K562 (cell line): ENCODE results near the gene FGF23. TPM values are rescaled to one million over a fixed set of nuclear protein-coding genes. Genes with fewer than 3 reads are reported as not detected.

Source experiments
- ATAC-seq: fragments of 200-7000 bp; cut with Tn5 transposase; 3 replicates; pipeline ENCODE4 v1.9.1; 2020; ENCODE audit warnings: moderate library complexity
- BruUV-seq: library from RNA; stranded (reverse); fragments of 400-500 nt; replicated peaks from 2 replicates; lab custom pipeline; 2021; lab: Mats Ljungman, UMichigan
- CTCF ChIA-PET: fragments of 300-600 bp; formaldehyde crosslinking; extraction: SDS; loops from one replicate; lab custom pipeline; 2021; ENCODE audit warnings: low intra/inter-chr PET ratio; lab: Yijun Ruan, JAX
- POLR2A ChIA-PET: fragments of 300-600, 350-650 bp; sonication (Branson Sonifier 250); formaldehyde crosslinking; extraction: SDS; loops from one replicate; lab custom pipeline; 2021; ENCODE audit warnings: antibody characterized with exemption, inconsistent platforms; lab: Yijun Ruan, JAX
- DNase-seq, 4 experiments: peaks; one replicate each; pipeline versions ENCODE4 v3.0.0 to v3.0.0-alpha.2; 2011 to 2018; ENCODE audit warnings: low spot score in 3 of 4, mixed read lengths in 3 of 4; ENCODE audit errors: extremely low read depth in 1 of 4
- FAIRE-seq: peaks from 2 replicates; lab custom pipeline; 2011; peaks lifted over from hg19 to GRCh38; lab: Jason Lieb, UNC
- H2AFZ ChIP-seq: 2 replicates; pipeline ENCODE4 v1.6.0; 2011; ENCODE audit warnings: low read depth, low read length, control low read depth, inconsistent platforms
- H3K27ac ChIP-seq: fragments of 200-600 bp; 3 replicates; pipeline ENCODE4 v1.8.0; 2011; ENCODE audit warnings: low read depth, mild to moderate bottlenecking, control low read depth, inconsistent platforms, low read length, moderate library complexity, mixed read lengths; ENCODE audit errors: extremely low read depth
- H3K27me3 ChIP-seq, 2 experiments: fragments of 300-600 bp in 1 of 2; 2 replicates in 1 of 2; 3 replicates in 1 of 2; pipeline versions ENCODE4 v1.6.0 to v1.8.0; 2011; ENCODE audit warnings: inconsistent platforms in 2 of 2, low read length in 2 of 2, mild to moderate bottlenecking in 1 of 2, mixed read lengths in 1 of 2, moderate library complexity in 1 of 2; ENCODE audit not compliant: control insufficient read depth in 2 of 2, insufficient read depth in 2 of 2
- H3K36me3 ChIP-seq: fragments of 300-600 bp; 3 replicates; pipeline ENCODE4 v1.8.0; 2011; ENCODE audit warnings: mild to moderate bottlenecking, low read length, inconsistent platforms; ENCODE audit not compliant: control insufficient read depth, insufficient read depth
- H3K4me1 ChIP-seq, 2 experiments: fragments of 200-600 bp in 1 of 2; replicated peaks in 1 of 2; 2 replicates in 1 of 2; 3 replicates in 1 of 2; pipeline versions ENCODE4 v1.5.1 to v1.8.0; 2011; ENCODE audit warnings: inconsistent platforms in 2 of 2, low read length in 2 of 2, mild to moderate bottlenecking in 1 of 2, mixed read lengths in 1 of 2, moderate library complexity in 1 of 2; ENCODE audit not compliant: control insufficient read depth in 2 of 2, insufficient read depth in 2 of 2
- H3K4me2 ChIP-seq: 2 replicates; pipeline ENCODE4 v1.6.1; 2011; ENCODE audit warnings: low read length, control low read depth, inconsistent platforms, mixed read lengths; ENCODE audit not compliant: insufficient read depth
- H3K4me3 ChIP-seq: fragments of 200-600 bp; sonication (generic), shearing (Covaris generic); 2 replicates; pipeline ENCODE4 v1.5.1; 2016; ENCODE audit warnings: control low read depth, inconsistent platforms
- H3K79me2 ChIP-seq: fragments of 200-600 bp; 3 replicates; pipeline ENCODE4 v1.8.0; 2011; ENCODE audit warnings: low read length, inconsistent platforms; ENCODE audit not compliant: control insufficient read depth, insufficient read depth
- H3K9ac ChIP-seq, 2 experiments: 2 replicates each; pipeline versions ENCODE4 v1.6.0 to v1.6.1; 2011; ENCODE audit warnings: low read depth in 2 of 2, low read length in 2 of 2, control low read depth in 1 of 2, inconsistent platforms in 1 of 2, mild to moderate bottlenecking in 1 of 2, mixed read lengths in 1 of 2; ENCODE audit not compliant: insufficient read depth in 1 of 2
- H3K9me1 ChIP-seq: one replicate; pipeline ENCODE4 v1.6.0; 2011; ENCODE audit warnings: inconsistent platforms, mild to moderate bottlenecking, low read length, moderate library complexity; ENCODE audit not compliant: control insufficient read depth, insufficient read depth
- H3K9me3 ChIP-seq: replicated peaks from 2 replicates; pipeline ENCODE4 v1.5.1; 2011; ENCODE audit warnings: low read depth, low read length, inconsistent platforms; ENCODE audit not compliant: control insufficient read depth, insufficient read depth
- H4K20me1 ChIP-seq: replicated peaks from 2 replicates; pipeline ENCODE4 v1.6.1; 2011; ENCODE audit warnings: low read length, inconsistent platforms, mixed read lengths; ENCODE audit not compliant: control insufficient read depth, insufficient read depth
- CHD7 ChIP-seq: fragments of 200-600 bp; sonication (generic); IDR thresholded peaks from one replicate; pipeline ENCODE4 v1.6.1; 2012; ENCODE audit warnings: mild to moderate bottlenecking, low read depth, low read length, inconsistent platforms
- SIRT6 ChIP-seq: IDR thresholded peaks from one replicate; pipeline ENCODE4 v1.6.1; 2012; ENCODE audit warnings: low read depth, mild to moderate bottlenecking, control low read depth, inconsistent platforms, low read length, moderate library complexity
- WGBS: fragments of 100-300 bp; shearing (Covaris generic); methylation state at CpG from one replicate; pipeline ENCODE4 v1.1.6; 2016; ENCODE audit warnings: low coverage, mixed read lengths; ENCODE audit not compliant: insufficient coverage; ENCODE audit errors: missing lambda C conversion rate; 5-methylcytosine and 5-hydroxymethylcytosine counted together
- in situ Hi-C: fragments of 300-500 bp; cut with MboI; formaldehyde crosslinking; loops from 4 replicates; pipeline ENCODE4 v1.15.0; 2018; ENCODE audit warnings: inconsistent platforms, mixed read lengths
- intact Hi-C: fragments of 100-400 bp; cut with micrococcal nuclease; formaldehyde crosslinking; loops from 2 replicates; pipeline ENCODE4 v1.14.2; 2022
- polyA plus RNA-seq, 8 experiments: library from polyadenylated mRNA; depleted of rRNA in 4 of 8; stranded (reverse) in 5 of 8; unstranded in 3 of 8; fragments of >200 nt; fragmentation: Nextera tagmentation in 2 of 8; fragmentation: Illumina TruSeq in 1 of 8; extraction: Ambion mirVana in 2 of 8; extraction: Trizol in 1 of 8; gene quantifications; 2 replicates each; pipeline versions ENCODE4 v1.2.1 to v1.2.3, GENCODE V29; 2011 to 2014; ENCODE audit warnings: inconsistent platforms in 1 of 8, missing spikeins in 1 of 8
- total RNA-seq, 7 experiments: library from RNA; depleted of rRNA in 6 of 7; stranded (reverse); fragments of >200 nt in 6 of 7; fragmentation: Illumina TruSeq in 2 of 7; extraction: Trizol in 2 of 7; gene quantifications; 2 replicates each; pipeline versions ENCODE4 v1.2.1 to v1.2.3, GENCODE V29; 2011 to 2021; ENCODE audit warnings: low replicate concordance in 1 of 7

Gene FGF23
- total and polyA plus RNA-seq, 9 of the 15 experiments (the other 6 are each of a cell fraction or from before 2014, with no cell fraction given): 0.38 TPM; not detected in 8

GRCh38 chr12:4418913-4419312, 39.4 kb upstream of the FGF23 start:
- no peak for DNase-seq
- Histone ChIP-seq H4K20me1 (no peaks in the 10 kb centered on the region), H3K27me3 (peaks cover 5 to 43% of the 10 kb centered on the region in 2 experiments; a peak in 4 of 5 replicates)
- in situ Hi-C loops: no loop called here
- TF ChIP-seq CHD7 (no peak), SIRT6 (no peak)
- TF ChIP-seq, all 486 proteins: peak for 0
- peaks cover 0 to 4% of the 10 kb centered on the region in 2 experiments; a peak in 2 of 5 replicates for H3K4me1 ChIP-seq
- H3K4me3 ChIP-seq: no peak overlapping the region
- BruUV-seq: no TSS peak
- H2AFZ ChIP-seq: no peak overlapping the region
- intact Hi-C loops: no loop called here
- WGBS: 14% methylated on average over 4 of the region's 5 CpGs
- H3K9me1 ChIP-seq: no peaks in the 10 kb centered on the region
- CTCF ChIA-PET: no interaction called here
- no peak overlapping the region for H3K9ac ChIP-seq
- H3K36me3 ChIP-seq: no peaks in the 10 kb centered on the region
- POLR2A ChIA-PET: no interaction called here
- FAIRE-seq (no peak), ATAC-seq (no peak)
- no peak overlapping the region for H3K4me2 ChIP-seq
- no peak overlapping the region for H3K27ac ChIP-seq
- no peaks in the 10 kb centered on the region for H3K79me2 ChIP-seq
- H3K9me3 ChIP-seq: no peaks in the 10 kb centered on the region
